Measurements from ENCODE around the gene S100A7A.

DNA sequence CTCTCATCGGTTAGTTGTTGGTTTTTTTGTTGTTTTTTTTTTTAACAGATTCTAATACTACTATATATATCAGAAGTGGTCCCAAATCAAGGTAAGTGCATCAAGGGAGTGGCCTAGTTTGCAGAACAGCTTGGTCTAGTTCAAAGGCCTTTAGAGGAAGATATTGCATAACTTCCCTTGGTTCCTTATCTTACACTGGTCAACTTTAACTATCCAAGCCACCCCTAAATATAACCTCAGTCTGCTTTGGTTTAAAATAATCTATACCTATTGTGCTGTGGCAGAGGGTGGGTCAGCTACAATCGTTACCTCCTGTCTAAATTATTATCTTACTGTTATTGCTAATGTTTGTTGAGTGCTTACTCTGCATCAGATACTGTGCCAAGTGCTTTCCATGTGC is 47.8 kb upstream of the S100A7A start:
- TF ChIP-seq, protein P1, sequence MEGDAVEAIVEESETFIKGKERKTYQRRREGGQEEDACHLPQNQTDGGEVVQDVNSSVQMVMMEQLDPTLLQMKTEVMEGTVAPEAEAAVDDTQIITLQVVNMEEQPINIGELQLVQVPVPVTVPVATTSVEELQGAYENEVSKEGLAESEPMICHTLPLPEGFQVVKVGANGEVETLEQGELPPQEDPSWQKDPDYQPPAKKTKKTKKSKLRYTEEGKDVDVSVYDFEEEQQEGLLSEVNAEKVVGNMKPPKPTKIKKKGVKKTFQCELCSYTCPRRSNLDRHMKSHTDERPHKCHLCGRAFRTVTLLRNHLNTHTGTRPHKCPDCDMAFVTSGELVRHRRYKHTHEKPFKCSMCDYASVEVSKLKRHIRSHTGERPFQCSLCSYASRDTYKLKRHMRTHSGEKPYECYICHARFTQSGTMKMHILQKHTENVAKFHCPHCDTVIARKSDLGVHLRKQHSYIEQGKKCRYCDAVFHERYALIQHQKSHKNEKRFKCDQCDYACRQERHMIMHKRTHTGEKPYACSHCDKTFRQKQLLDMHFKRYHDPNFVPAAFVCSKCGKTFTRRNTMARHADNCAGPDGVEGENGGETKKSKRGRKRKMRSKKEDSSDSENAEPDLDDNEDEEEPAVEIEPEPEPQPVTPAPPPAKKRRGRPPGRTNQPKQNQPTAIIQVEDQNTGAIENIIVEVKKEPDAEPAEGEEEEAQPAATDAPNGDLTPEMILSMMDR (IDR thresholded peaks at IDR 0.05), result no peak
- no peak for TF ChIP-seq ZFX (IDR thresholded peaks at IDR 0.05; ENCODE audit: borderline replicate concordance)

Measured in 22Rv1 (cell line).